Measurements from ENCODE around the gene BNIP1. TPM values are rescaled to one million over a fixed set of nuclear protein-coding genes. Genes with fewer than 3 reads are reported as not detected.

Gene BNIP1
- total RNA-seq, 3 donors from 2014 or later (not counting 1 experiment from before 2014, with no cell fraction given) = 29.4 to 34.8 (median 33.0) TPM

DNA sequence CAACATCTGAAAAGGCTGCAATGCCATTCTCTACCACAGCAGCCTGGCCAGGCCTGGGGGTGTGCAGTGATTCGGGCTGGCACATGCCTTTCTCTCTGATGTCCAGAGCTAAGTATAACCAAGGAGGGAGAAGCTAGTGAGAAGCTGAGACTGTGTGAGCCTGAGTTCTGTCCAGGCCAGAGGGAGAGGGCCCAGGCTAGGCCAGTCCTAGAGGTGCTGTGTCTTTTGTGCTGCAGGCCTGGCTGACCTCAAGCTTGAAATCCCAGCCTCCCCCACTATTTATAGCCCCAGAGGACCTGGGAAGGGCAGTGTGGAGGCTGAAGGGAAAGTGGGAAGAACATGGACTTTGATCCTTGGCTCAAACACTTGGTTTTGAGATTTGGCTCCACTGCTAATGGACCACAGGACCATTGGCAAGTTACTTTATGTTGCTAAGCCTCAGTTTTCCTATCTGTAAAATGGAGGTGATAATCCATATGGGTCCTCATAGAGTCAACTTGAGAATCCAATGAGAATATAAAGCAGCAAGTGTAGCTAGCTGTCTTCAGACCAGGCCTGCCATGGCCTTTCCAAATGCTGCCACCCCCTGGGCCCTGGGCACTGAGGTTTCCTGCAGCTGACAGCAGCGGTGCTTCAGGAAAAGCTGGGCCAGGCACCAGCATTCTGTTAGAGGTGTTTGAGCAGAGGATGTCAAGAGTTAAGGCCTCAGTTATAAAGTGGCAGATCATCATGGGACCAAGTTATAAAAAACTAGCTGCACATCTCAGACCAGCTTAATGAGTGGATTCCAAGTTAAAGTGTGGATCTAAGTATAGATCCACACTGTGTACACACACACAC, 21.1 kb downstream of the BNIP1 start:
- TF ChIP-seq, protein P1, sequence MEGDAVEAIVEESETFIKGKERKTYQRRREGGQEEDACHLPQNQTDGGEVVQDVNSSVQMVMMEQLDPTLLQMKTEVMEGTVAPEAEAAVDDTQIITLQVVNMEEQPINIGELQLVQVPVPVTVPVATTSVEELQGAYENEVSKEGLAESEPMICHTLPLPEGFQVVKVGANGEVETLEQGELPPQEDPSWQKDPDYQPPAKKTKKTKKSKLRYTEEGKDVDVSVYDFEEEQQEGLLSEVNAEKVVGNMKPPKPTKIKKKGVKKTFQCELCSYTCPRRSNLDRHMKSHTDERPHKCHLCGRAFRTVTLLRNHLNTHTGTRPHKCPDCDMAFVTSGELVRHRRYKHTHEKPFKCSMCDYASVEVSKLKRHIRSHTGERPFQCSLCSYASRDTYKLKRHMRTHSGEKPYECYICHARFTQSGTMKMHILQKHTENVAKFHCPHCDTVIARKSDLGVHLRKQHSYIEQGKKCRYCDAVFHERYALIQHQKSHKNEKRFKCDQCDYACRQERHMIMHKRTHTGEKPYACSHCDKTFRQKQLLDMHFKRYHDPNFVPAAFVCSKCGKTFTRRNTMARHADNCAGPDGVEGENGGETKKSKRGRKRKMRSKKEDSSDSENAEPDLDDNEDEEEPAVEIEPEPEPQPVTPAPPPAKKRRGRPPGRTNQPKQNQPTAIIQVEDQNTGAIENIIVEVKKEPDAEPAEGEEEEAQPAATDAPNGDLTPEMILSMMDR (IDR thresholded peaks at IDR 0.05) = no peak
- H3K27me3 Mint-ChIP-seq (ENCODE audit: low read depth in 2 of 2) = no peaks in the 10 kb centered on the region
- Histone ChIP-seq H3K4me3 (ENCODE audit: low read length) (no peak overlapping the region), H3K36me3 (ENCODE audit: control insufficient read depth, insufficient read depth, low read length) (peaks cover 25% of the 10 kb centered on the region), H3K27me3 (ENCODE audit: control insufficient read depth, insufficient read depth, low read length) (no peaks in the 10 kb centered on the region), H3K9me3 (ENCODE audit: control insufficient read depth, insufficient read depth, low read length) (no peaks in the 10 kb centered on the region), H3K27ac (ENCODE audit: low read length) (no peak overlapping the region), H3K4me1 (ENCODE audit: control insufficient read depth, insufficient read depth, low read length) (no peaks in the 10 kb centered on the region)
- ATAC-seq (no peak), DNase-seq (no peak)
- intact Hi-C loops (cut with micrococcal nuclease) = no loop called here
- no peak overlapping the region for H3K27ac Mint-ChIP-seq
- no peaks in the 10 kb centered on the region for H3K4me1 Mint-ChIP-seq
- H3K36me3 Mint-ChIP-seq = peaks cover 8% of the 10 kb centered on the region
- 91% methylated on average over 2 of the region's 2 CpGs for WGBS (ENCODE audit: insufficient coverage)
- H3K9me3 Mint-ChIP-seq = no peaks in the 10 kb centered on the region
- H3K4me3 Mint-ChIP-seq = no peak overlapping the region

DNA sequence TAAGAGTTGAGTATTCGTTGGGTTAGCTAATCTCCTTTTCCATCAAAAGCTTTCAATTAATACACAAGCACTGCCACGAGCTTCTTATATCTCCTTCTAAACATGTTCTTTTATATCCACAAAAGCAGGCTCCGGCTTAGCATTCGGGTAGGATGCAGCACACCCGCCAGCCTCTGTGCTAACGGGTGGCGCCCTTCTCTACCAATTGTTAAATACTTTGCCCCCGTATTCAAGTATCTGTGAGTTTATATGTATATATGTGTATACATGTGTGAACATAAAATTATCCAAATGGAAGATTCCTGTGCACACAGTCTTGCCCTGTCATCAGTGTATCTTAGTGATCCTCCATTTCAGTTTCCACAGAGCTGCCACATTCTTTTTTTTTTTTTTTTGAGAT, 27.8 kb downstream of the BNIP1 start:
- H3K27ac Mint-ChIP-seq = no peak overlapping the region
- Histone ChIP-seq H3K9me3 (ENCODE audit: control insufficient read depth, insufficient read depth, low read length) (no peaks in the 10 kb centered on the region), H3K36me3 (ENCODE audit: control insufficient read depth, insufficient read depth, low read length) (no peaks in the 10 kb centered on the region), H3K4me3 (ENCODE audit: low read length) (no peak overlapping the region), H3K4me1 (ENCODE audit: control insufficient read depth, insufficient read depth, low read length) (no peaks in the 10 kb centered on the region), H3K27me3 (ENCODE audit: control insufficient read depth, insufficient read depth, low read length) (no peaks in the 10 kb centered on the region), H3K27ac (ENCODE audit: low read length) (no peak overlapping the region)
- H3K36me3 Mint-ChIP-seq = no peaks in the 10 kb centered on the region
- intact Hi-C loops (cut with micrococcal nuclease) = no loop called here
- DNase-seq (no peak), ATAC-seq (no peak)
- H3K27me3 Mint-ChIP-seq (ENCODE audit: low read depth in 2 of 2) = no peaks in the 10 kb centered on the region
- H3K9me3 Mint-ChIP-seq = no peaks in the 10 kb centered on the region
- whole genome bisulfite sequencing (ENCODE audit: insufficient coverage) = 98% methylated on average over 6 of the region's 8 CpGs
- TF ChIP-seq, protein P1 (IDR thresholded peaks at IDR 0.05) = no peak
- no peak overlapping the region for H3K4me3 Mint-ChIP-seq
- no peaks in the 10 kb centered on the region for H3K4me1 Mint-ChIP-seq

DNA sequence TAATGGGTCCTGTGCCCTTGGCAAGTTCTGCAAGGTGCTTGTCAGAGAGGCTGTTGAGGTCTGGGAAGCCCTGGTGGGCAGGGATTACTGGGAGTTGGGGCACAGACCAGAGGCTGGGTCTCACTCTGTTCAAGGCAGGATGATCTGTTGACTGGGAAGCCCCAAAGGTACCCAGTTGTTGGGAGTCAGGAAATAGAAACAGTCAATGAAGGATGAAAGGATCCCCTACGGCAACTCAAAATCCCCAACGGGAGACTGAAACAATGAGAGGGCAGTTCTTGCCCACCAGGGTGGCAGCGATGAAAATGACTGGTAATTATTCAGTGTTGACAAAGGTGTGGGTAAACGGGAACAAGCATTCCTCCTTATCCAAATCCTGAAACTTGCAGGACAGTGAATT, 31.2 kb downstream of the BNIP1 start:
- H3K9me3 Mint-ChIP-seq = no peaks in the 10 kb centered on the region
- no peaks in the 10 kb centered on the region for H3K4me1 Mint-ChIP-seq
- no peaks in the 10 kb centered on the region for H3K36me3 Mint-ChIP-seq
- no peak overlapping the region for H3K27ac ChIP-seq (ENCODE audit: low read length)
- TF ChIP-seq, protein P1 (IDR thresholded peaks at IDR 0.05) = no peak
- no peak overlapping the region for H3K27ac Mint-ChIP-seq
- H3K9me3 ChIP-seq (ENCODE audit: control insufficient read depth, insufficient read depth, low read length) = no peaks in the 10 kb centered on the region
- no peak overlapping the region for H3K4me3 ChIP-seq (ENCODE audit: low read length)
- peaks cover 0 to 6% of the 10 kb centered on the region in 2 donors for H3K27me3 Mint-ChIP-seq (ENCODE audit: low read depth in 2 of 2)
- intact Hi-C loops (cut with micrococcal nuclease) = no loop called here
- WGBS (ENCODE audit: insufficient coverage) = 64% methylated on average over 3 of the region's 4 CpGs
- no peak overlapping the region for H3K4me3 Mint-ChIP-seq
- DNase-seq (no peak), ATAC-seq (no peak)
- no peaks in the 10 kb centered on the region for H3K36me3 ChIP-seq (ENCODE audit: control insufficient read depth, insufficient read depth, low read length)
- H3K4me1 ChIP-seq (ENCODE audit: control insufficient read depth, insufficient read depth, low read length) = no peaks in the 10 kb centered on the region
- H3K27me3 ChIP-seq (ENCODE audit: control insufficient read depth, insufficient read depth, low read length) = no peaks in the 10 kb centered on the region
